ENCODE results near the gene TTLL3.
A peak's percentile ranks its signal among the peaks of the same experiment; 100 is the strongest.

TTLL3 gene

DNA sequence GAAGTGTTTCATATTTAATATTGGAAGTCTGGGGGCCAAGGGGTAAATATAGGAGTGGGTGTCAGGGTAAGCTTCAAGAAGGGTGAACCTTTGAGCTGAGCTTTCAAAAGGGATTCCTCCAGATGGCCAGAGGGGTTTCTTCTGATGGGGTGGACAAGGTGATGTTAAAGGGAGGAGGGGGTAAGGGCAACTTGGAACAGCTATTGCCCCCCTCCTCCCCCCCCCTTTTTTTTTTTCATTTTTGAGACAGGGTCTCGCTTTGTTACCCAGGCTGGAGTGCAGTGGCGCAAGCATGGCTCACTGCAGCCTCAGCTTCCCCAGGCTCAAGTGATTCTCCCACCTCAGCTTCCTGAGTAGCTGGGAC, 2.1 kb upstream of the TTLL3 start:
- DNase-seq (ENCODE audit: low spot score), result no peak

DNA sequence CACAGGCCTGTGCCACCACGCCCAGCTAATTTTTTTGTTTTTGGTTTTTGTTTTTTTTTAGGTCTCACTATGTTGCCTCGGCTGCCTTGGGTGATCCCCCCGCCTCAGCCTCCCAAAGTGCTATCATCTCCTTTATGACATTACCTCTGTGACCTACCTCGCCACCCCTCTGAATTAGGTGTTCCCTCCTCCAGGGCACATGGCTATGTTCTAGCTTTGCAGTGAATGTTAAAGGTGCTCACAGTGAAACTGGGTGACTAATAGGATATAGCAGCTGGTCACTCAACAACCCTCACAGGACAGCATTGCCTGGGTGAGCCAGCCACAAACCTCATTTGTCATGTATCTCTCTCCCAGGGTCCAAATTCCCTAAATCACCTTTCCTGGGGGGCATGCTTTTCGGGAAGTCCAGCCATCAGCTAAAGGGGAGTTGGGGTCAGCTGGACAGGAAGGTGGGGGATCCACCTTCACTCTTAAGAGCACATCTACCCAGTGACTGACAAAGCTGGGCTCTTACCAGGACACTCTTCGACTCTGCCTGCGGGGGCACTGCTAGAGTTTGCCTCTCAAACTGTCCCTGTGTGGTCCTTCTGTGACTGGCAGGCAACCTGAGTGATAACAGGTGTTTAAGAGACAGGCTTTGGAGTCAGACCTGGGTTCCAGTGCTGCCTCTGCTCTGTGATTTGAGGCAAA, 1.6 kb upstream of the TTLL3 start:
- DNase-seq (ENCODE audit: low spot score), result peak; percentile 35

DNA sequence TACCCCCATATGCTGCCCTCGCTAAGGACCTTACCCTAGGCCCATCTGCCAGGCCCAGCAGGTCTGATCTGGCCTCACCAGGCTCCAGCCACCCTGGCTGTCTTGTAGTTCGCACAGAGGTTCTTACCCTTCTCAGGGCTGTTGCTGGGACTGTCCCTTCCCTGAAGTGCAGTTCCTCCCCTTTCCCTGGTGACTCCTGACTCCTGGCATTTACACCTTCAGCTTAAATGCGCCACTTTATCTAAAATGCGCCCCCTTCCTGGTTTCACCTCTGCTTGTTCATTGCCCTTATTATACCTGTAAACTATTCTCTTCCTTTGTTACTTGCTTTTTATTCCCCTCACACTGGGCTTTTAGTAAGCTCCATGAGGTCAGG, 835 bp upstream of the TTLL3 start:
- no peak for DNase-seq (ENCODE audit: low spot score)

DNA sequence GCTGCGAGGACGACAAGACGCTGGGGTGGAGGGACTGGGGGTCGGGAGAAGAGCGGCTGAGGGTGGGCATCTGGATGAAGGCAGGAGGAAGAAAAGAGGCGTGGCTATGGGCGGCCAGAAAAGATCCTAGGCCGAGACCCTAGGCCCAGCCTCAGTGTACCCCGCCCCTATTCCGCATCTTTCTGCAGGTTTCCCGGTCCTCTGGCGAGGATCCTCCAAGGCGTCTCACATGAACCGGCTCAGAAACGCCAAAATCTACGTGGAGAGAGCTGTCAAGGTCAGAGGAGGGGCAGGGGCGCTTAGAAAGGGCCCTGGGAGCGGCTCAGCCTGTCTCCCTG, 340 bp downstream of the TTLL3 start:
- no peak for DNase-seq (ENCODE audit: low spot score)

DNA sequence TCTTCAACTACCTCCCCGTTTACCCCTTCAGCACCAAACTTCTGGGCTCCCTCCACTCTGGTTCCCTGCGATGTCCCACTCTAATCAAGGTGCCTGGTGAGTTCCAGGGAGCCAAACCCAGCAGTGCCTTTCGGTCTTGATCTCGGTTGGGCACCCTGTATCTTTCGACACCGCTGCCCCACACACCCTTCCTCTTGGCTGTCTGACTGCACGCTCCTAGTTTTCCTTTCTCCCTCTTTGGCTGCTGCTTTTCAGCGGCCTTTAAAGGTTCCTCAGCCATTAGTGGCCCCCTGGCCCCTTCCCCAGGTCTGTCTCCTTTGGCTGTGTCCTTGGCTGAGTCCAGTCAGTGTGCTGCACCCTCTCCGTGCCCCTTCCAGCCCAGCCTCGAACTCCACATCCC, 784 bp downstream of the TTLL3 start:
- DNase-seq (ENCODE audit: low spot score), result no peak

DNA sequence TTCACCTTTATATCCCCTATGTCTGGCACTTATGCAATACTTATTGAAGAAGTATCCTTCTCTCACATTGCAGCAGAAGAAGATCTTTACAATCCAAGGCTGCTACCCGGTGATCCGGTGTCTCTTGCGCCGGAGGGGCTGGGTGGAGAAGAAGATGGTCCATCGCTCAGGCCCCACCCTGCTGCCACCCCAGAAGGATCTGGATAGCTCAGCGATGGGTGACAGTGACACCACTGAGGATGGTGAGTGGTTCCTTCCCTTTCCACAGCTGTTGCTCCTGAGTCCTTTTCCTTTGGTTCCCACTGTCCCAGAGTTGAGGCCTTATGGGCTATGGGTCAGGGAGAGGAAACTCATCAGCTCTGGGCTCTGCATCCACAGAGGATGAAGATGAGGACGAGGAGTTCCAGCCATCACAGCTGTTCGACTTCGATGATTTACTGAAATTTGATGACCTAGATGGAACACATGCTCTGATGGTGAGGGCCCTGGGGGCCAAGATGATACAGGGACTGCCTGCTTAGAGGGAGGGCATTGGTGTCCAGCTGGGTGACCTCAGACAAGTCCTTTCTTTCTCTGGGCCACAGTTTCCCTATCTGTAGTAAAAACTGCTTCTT, 2.9 kb downstream of the TTLL3 start:
- no peak for DNase-seq (ENCODE audit: low spot score)

DNA sequence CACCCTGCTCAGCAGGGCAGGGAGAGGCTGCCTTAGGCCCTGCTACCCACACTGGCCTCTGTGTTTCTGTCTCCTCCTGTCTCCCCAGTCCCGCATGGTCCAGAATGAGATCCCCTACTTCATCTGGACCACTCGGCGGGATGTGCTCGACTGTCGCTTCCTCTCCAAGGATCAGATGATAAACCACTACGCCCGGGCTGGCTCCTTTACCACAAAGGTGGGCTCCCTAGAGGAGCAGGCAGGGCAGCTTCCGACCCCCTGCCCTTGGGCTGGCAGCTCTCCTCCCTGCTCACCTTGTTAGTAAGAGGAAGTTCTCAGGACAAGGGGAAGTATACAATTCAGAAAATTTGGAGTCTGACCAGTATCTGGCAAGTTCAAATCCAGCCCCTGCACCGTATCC, 5.9 kb downstream of the TTLL3 start:
- no peak for DNase-seq (ENCODE audit: low spot score)

DNA sequence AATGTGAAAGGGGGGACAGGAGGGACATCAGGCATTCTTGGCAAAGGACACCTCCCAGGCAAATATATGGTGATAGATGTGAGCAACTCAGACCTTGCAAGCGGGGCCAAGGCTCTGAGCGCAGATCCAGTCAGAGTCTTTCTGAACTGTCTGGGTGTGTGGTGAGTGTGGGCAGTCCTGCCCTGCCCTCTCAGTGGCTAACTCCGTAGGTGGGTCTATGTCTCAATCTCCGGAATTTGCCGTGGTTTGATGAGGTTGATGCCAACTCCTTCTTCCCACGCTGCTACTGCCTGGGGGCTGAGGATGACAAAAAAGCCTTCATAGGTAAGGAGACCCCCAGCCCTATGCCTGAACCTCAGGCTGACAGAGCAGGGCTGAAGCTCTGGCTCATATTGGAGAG, 7.4 kb downstream of the TTLL3 start:
- no peak for DNase-seq (ENCODE audit: low spot score)

DNA sequence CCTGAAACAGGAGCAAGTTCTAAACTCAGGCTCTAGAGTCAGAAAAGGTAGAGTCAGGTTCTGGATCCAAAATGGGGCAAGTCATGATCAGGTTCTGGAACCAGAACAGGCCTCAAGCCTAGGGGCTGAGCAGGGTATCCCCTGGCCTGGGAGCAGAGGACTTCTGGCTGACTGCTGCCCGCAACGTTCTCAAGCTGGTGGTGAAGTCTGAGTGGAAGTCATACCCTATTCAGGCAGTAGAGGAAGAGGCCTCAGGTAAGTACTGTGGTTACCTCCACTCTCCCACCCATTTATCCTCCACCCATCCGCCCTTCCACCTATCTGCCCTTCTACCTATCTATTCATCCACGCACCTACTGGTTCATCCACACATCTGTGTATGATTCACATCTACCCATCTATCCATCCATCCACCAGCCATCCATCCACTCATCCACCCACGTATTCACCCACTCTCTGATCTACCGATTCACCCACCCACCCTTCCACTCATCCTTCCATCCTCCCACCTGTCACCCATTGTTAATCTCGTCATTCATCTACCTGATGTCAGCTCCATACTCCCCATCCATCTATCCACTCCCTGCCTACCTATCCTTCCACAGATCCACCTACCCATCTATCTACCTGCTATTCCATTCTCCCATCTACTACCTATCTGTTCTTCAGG, 8.7 kb downstream of the TTLL3 start:
- no peak for DNase-seq (ENCODE audit: low spot score)

DNA sequence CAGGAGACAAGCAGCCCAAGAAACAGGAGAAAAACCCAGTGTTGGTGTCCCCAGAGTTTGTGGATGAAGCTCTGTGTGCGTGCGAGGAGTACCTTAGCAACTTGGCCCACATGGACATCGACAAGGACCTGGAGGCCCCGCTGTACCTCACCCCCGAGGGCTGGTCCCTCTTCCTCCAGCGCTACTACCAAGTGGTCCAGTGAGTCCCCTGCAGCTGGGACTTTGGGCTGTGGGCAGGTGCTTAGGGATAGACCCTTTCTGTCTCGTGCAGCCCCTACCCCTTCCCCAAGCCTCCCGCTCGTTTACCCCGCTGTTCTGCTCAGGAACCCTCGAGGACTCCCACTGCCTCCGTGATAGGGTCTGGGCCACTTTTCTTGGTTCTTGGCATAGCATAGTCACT, 10.5 kb downstream of the TTLL3 start:
- no peak for DNase-seq (ENCODE audit: low spot score)

DNA sequence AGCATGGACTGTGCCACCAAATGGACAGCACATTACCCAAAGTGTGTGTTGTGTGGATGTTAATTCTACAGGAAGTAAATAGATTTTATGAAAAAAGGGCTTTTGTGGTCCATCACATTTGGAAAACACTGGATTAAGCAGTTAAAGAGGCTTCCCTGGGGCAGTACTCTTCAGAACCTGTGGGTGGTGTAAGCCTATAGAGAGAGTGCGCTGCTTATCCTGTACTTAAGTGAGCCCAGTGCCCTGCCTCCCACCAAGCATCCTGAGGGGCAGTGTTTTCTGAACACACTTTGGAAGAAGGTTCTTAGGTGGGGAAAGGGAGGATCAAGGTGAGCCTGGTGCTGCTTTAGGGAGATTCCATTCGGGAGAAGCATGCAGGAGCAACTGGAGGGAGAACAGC, 10.9 kb downstream of the TTLL3 start:
- DNase-seq (ENCODE audit: low spot score), result peak; percentile 24

DNA sequence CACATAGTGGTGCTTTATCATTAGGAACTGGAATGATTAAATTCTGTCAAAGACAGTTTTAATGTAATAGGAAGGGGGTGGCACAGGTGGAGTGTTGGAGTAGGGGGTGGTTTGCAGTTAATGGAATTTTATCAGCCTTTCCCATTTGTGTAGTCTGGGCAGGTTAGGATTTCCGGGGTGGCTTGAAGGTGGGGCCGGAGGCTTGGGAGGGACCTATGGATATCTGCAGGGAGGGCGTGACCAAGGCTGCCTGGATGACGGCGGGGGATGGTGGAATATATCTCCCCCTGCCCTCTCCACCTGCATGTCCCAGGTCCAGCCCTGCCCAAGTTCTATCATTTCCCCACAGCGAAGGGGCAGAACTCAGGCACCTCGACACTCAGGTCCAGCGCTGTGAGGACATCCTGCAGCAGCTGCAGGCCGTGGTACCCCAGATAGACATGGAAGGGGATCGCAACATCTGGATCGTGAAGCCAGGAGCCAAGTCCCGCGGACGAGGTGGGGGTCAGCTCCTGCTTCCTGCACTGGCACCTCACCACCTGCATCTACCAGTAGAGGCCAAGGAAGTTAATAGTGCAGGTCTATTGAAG, 15.5 kb downstream of the TTLL3 start:
- no peak for DNase-seq (ENCODE audit: low spot score)

DNA sequence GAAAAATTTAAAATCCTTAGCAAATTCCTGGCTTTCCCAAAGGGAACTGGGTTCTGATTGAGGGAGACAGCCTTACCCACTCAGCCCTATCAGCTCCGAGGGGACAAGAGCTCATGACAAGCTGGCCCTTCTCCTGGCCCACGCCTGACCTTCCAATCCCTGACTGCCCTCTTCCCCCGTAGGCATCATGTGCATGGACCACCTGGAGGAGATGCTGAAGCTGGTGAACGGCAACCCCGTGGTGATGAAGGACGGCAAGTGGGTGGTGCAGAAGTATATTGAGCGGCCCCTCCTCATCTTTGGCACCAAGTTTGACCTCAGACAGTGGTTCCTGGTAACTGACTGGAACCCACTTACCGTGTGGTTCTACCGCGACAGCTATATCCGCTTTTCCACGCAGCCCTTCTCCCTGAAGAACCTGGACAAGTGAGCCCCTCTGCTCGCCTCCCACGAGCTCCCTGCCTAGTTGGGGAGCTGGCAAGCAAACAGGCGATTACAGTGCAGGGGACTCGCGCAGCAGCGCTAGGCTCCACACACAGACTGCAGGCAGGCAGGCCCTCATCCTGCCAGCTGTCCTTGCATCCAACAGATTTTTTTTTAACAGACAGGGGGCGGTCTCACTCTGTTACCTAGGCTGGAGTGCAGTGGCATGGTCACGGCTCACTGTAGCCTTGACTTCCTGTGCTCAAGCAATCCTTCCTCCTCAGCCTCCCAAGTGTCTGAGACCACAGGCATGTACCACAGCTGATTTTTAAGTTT, 16.9 kb downstream of the TTLL3 start:
- DNase-seq (ENCODE audit: low spot score), result peak; percentile 21

DNA sequence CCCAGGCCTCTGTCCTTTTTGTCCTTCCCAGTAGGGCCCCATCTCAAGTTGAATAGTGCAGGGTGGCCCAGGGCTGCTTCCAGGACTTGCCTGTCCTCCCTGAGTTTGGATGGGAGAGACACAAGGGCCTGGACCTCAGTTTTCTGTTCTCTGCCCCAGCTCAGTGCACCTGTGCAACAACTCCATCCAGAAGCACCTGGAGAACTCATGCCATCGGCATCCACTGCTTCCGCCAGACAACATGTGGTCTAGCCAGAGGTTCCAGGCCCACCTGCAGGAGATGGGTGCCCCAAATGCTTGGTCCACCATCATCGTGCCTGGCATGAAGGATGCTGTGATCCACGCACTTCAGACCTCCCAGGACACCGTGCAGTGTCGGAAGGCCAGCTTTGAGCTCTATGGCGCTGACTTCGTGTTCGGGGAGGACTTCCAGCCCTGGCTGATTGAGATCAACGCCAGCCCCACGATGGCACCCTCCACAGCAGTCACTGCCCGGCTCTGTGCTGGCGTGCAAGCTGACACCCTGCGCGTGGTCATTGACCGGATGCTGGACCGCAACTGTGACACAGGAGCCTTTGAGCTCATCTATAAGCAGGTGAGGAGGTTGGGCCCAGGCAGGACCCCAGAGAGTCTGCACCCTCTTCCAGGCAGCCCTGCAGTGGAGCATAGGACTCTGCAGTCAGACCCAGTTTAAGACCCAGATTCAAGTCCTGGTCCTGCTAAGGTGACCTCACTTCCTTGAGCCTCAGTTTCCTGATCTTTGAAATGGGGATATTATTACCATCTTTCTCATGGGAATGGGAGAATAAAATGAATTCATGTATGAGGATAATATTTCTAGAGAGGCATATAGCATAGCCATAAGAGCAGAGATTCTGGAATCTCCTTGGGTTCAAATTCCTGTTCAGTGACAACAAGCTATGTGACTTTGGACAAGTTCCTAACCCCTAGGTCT, 19.0 kb downstream of the TTLL3 start:
- DNase-seq (ENCODE audit: low spot score), result no peak

DNA sequence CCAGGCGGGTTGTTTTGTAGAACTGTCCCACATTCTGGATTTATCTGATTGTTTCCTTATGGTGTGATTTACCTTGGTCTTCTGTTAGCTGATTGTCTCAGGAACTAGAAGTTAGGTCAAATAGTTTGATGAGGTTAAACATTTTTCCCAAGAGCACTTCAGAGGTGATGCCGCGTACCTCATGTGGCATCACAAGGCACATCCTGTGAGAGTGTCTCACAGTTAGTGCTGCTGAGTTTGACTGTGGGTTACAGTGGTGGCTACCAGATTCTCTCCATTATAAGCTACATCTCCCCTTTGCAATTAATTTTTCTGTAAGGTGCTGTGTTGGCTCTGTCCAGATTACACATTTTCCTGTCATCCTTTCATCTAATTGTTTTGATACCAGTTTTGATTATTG, 21.2 kb downstream of the TTLL3 start:
- no peak for DNase-seq (ENCODE audit: low spot score)

DNA sequence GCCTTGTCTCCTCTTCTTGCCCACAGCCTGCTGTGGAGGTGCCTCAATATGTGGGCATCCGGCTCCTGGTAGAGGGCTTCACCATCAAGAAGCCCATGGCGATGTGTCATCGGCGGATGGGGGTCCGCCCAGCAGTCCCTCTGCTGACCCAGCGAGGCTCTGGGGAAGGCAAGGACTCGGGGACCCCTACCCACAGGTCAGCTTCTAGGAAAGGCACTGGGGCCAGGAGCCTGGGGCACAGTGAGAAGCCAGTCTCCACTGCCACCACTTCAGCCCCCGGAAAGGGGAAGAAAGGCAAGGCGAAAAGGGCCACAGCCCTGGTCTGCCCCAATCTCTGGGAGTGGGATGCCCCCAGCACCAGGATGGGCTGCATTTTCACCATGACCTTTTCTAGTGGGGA, 23.0 kb downstream of the TTLL3 start:
- no peak for DNase-seq (ENCODE audit: low spot score)

DNA sequence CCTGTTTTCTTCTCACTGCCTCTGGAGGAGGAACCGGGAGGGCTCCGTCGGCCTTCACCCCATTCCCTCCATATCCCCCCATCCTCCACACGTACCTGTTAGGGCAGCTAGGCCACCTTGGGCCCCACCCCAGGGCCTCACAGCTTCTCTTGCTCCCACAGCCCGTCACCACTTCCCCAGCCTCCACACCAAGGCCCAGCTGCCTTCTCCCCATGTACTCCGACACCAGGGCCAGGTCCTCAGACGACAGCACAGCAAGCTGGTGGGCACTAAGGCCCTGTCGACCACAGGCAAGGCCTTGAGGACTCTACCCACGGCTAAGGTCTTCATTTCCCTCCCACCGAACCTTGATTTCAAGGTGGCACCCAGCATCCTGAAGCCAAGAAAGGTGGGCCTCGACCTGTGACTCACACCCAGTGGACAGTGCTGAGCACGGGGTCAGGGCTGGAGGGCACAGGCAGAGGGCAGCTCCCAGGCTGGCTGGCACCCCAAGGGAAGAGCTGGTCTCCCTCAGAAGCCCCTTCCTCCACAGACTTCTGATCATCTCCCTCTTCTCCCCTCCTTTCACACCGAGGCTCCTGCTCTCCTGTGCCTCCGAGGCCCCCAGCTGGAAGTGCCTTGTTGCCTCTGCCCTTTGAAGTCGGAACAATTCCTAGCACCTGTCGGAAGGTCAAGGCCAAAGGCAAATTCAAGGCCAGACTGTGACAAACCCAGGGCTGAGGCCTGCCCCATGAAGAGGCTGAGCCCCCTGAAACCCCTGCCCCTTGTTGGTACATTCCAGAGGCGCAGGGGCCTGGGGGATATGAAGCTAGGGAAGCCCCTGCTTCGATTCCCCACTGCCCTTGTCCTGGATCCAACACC, 24.7 kb downstream of the TTLL3 start:
- no peak for DNase-seq (ENCODE audit: low spot score)

DNA sequence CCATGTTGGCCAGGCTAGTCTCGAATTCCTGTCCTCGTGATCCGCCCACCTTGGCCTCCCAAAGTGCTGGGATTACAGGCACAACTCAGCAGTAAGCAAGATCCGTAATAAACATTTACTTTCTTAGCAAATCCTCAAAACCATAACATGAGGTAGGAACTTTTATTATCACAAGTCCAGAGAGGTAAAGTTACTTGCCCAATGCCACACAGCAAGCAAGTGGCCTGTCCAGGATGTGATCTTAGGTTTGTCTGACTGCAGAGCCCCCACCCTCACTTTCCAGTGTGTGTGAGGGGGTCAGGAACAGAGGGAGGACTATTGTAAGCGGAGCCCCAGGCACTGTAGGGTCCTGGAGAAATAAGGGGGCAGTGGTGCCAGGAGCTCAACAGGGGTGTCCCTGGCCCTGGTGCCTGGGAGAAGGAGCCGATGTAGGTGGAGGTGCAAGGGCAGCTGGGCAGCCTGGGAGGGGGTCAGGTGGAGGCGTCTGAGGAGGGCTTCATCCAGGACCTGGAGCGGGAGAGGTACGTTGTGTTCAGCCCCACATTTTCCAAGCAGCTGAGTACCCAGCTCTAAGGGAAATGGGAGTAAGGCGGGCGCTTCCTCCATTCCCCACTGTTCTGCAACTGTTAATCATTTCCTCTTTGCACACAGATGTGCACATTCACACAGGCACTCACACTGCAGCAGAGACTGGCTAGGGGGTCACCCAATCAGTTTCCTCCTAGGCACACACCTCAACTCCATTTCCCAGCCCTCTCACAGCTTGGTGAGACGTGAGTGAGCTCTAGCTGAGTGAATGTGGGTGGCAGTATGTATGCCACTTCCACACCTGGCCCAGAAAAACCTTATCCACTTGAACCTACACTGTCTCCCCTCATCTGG, 27.9 kb downstream of the TTLL3 start:
- DNase-seq (ENCODE audit: low spot score), result peak; percentile 77

DNA sequence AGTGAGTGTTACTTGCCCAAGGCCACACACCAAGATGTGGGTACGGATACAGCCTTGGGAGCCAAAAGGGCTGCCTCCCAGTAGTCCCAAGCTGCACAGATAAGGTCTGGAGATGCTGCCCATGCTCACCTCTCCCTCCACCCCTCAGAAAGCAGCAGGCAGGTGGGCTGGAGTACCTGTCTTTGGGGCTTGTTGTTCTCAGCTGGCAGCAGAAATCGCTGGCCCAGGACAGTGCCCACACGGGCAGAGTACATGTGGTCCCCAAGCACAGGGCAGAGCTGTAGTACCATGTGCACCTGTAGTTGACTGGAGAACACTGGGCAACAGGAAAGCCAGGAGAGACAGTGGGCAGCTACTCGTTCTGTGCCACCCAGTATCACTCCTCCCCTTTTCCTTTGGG, 28.8 kb downstream of the TTLL3 start:
- no peak for DNase-seq (ENCODE audit: low spot score)

DNA sequence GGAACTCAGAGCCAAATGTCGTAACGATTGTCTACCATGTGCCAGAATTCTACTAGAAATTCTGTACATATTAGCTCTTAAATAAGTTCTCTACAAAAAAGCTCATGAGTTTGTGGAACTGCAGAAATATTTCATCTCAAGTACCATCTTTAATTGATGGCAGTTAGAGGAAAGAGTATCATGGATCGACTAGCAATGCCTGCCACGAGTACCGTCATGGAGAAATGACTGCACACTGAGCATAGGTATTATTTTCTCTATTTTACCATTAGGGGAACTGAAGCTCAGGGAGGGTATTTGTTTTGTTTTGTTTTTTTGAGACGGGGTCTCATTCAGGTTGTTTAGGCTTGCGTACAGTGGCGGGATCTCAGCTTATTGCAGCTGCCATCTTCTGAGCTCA, 31.0 kb downstream of the TTLL3 start:
- no peak for DNase-seq (ENCODE audit: low spot score)

All from kidney capillary endothelial cell (primary cell).